ENCODE data around the gene ZFP2. TPM values are rescaled to one million over a fixed set of nuclear protein-coding genes. Genes with fewer than 3 reads are reported as not detected.

The ZFP2 gene
- total and polyA plus RNA-seq, 2 of the 13 experiments (the other 11 are each of a cell fraction or from before 2014, with no cell fraction given), result 0.27 to 0.42 TPM

DNA sequence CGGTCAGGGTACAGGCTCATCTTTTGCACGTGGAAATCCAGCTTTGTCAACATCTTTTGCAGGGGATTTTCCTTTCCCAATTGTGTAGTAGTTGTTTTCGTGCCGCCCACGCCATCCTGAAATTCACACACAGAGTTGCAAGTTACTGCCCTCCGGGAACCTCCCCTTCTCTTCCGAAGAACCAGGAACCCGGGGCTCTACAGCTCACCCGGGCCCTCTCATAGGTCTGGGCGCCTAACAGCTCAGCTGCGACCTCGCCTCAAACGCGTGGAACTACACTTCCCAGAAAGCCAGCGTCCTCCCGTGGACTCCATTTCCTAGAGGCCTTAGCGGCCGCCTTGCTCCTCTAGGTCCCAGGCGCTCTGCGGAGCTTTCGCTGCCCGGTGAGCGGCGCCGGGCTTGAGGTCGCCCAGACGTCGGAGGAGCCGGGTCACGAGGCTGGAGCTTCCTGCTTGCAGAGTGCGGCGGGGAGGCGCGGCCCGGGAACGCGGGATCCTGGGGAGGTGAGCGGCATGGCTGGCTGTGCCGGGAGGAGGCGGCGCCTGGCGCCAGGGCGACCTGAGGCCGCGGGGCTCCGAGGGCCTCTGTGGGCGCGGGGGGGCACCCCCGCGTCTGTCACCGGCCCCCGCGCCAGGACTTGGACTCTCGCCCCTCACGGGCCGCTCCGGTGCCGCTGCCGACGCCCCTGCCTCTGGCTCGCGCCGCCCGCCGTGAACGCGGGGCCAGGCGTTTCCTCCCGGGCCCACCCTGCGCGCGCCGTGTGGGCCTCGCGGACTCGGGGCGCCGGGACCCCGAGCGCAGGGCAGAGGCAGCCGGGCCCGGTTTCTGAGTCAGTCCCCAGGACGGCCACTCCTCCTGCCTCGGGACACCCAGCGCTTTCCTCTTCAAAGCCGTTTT lies 35.8 kb upstream of the ZFP2 start, which contains the start of gene ZNF354B (continued):
- no peak for TF ChIP-seq HNRNPH1 (optimal IDR thresholded peaks at IDR 0.05; ENCODE audit: low read depth, low read length)
- no peak for TF ChIP-seq ZBTB20 (CRISPR knock-in tag; IDR thresholded peaks at IDR 0.05; ENCODE audit: borderline replicate concordance, low read depth)
- TF ChIP-seq GTF3A (CRISPR knock-in tag; conservative IDR thresholded peaks at IDR 0.05), result no peak; the same call in 1 of the 2 replicates
- TF ChIP-seq, protein P1, sequence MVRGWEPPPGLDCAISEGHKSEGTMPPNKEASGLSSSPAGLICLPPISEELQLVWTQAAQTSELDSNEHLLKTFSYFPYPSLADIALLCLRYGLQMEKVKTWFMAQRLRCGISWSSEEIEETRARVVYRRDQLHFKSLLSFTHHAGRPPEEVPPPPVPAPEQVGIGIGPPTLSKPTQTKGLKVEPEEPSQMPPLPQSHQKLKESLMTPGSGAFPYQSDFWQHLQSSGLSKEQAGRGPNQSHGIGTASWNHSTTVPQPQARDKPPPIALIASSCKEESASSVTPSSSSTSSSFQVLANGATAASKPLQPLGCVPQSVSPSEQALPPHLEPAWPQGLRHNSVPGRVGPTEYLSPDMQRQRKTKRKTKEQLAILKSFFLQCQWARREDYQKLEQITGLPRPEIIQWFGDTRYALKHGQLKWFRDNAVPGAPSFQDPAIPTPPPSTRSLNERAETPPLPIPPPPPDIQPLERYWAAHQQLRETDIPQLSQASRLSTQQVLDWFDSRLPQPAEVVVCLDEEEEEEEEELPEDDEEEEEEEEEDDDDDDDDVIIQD (CRISPR knock-in tag; IDR thresholded peaks at IDR 0.05; ENCODE audit: low read depth), result peak; percentile 51; the same call in 1 of the 2 replicates
- TF ChIP-seq ARHGAP35 (CRISPR knock-in tag; IDR thresholded peaks at IDR 0.05; ENCODE audit: borderline replicate concordance), result peak; percentile 72; the same call in 1 of the 2 replicates
- TF ChIP-seq WIZ (CRISPR knock-in tag; IDR thresholded peaks at IDR 0.05), result no peak
- no peak for TF ChIP-seq SMYD3 (CRISPR knock-in tag; IDR thresholded peaks at IDR 0.05)
- TF ChIP-seq SOX6 (IDR thresholded peaks at IDR 0.05), result no peak
- peak; percentile 49; the same call in 1 of the 2 replicates for TF ChIP-seq SOX6 (CRISPR knock-in tag; IDR thresholded peaks at IDR 0.05)
- TF ChIP-seq MBD4 (IDR thresholded peaks at IDR 0.05; ENCODE audit: borderline replicate concordance, low read length), result no peak
- peak; percentile 64; the same call in 1 of the 2 replicates for TF ChIP-seq BRD4 (CRISPR knock-in tag; IDR thresholded peaks at IDR 0.05)
- peak; percentile 31; the same call in 1 of the 2 replicates for TF ChIP-seq BCL6 (CRISPR knock-in tag; IDR thresholded peaks at IDR 0.05)
- TF ChIP-seq TEAD2 (CRISPR knock-in tag; IDR thresholded peaks at IDR 0.05), result no peak
- TF ChIP-seq, protein P2, sequence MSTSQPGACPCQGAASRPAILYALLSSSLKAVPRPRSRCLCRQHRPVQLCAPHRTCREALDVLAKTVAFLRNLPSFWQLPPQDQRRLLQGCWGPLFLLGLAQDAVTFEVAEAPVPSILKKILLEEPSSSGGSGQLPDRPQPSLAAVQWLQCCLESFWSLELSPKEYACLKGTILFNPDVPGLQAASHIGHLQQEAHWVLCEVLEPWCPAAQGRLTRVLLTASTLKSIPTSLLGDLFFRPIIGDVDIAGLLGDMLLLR (CRISPR knock-in tag; IDR thresholded peaks at IDR 0.05), result peak; percentile 89
- TF ChIP-seq, protein P3, sequence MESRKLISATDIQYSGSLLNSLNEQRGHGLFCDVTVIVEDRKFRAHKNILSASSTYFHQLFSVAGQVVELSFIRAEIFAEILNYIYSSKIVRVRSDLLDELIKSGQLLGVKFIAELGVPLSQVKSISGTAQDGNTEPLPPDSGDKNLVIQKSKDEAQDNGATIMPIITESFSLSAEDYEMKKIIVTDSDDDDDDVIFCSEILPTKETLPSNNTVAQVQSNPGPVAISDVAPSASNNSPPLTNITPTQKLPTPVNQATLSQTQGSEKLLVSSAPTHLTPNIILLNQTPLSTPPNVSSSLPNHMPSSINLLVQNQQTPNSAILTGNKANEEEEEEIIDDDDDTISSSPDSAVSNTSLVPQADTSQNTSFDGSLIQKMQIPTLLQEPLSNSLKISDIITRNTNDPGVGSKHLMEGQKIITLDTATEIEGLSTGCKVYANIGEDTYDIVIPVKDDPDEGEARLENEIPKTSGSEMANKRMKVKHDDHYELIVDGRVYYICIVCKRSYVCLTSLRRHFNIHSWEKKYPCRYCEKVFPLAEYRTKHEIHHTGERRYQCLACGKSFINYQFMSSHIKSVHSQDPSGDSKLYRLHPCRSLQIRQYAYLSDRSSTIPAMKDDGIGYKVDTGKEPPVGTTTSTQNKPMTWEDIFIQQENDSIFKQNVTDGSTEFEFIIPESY (CRISPR knock-in tag; IDR thresholded peaks at IDR 0.05), result peak; percentile 44; the same call in 1 of the 2 replicates
- TF ChIP-seq, protein P4, sequence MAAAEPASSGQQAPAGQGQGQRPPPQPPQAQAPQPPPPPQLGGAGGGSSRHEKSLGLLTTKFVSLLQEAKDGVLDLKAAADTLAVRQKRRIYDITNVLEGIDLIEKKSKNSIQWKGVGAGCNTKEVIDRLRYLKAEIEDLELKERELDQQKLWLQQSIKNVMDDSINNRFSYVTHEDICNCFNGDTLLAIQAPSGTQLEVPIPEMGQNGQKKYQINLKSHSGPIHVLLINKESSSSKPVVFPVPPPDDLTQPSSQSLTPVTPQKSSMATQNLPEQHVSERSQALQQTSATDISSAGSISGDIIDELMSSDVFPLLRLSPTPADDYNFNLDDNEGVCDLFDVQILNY (CRISPR knock-in tag; conservative IDR thresholded peaks at IDR 0.05), result peak; percentile 66; the same call in 1 of the 2 replicates
- TF ChIP-seq, protein P5, sequence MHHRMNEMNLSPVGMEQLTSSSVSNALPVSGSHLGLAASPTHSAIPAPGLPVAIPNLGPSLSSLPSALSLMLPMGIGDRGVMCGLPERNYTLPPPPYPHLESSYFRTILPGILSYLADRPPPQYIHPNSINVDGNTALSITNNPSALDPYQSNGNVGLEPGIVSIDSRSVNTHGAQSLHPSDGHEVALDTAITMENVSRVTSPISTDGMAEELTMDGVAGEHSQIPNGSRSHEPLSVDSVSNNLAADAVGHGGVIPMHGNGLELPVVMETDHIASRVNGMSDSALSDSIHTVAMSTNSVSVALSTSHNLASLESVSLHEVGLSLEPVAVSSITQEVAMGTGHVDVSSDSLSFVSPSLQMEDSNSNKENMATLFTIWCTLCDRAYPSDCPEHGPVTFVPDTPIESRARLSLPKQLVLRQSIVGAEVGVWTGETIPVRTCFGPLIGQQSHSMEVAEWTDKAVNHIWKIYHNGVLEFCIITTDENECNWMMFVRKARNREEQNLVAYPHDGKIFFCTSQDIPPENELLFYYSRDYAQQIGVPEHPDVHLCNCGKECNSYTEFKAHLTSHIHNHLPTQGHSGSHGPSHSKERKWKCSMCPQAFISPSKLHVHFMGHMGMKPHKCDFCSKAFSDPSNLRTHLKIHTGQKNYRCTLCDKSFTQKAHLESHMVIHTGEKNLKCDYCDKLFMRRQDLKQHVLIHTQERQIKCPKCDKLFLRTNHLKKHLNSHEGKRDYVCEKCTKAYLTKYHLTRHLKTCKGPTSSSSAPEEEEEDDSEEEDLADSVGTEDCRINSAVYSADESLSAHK (CRISPR knock-in tag; IDR thresholded peaks at IDR 0.05; ENCODE audit: borderline replicate concordance), result no peak
- peak; percentile 71; the same call in 1 of the 2 replicates for TF ChIP-seq KDM5B (CRISPR knock-in tag; IDR thresholded peaks at IDR 0.05; ENCODE audit: borderline replicate concordance)
- no peak for TF ChIP-seq ZNF260 (CRISPR knock-in tag; IDR thresholded peaks at IDR 0.05; ENCODE audit: borderline replicate concordance, low read depth)
- TF ChIP-seq POLR2A (IDR thresholded peaks at IDR 0.05; ENCODE audit: insufficient read depth in 1 of 2, low read depth in 2 of 2, low read length in 2 of 2), result peak; percentile 63 to 79
- peak; percentile 40; the same call in 1 of the 2 replicates for TF ChIP-seq ZNF619 (CRISPR knock-in tag; IDR thresholded peaks at IDR 0.05)
- TF ChIP-seq ZIK1 (CRISPR knock-in tag; IDR thresholded peaks at IDR 0.05; ENCODE audit: borderline replicate concordance, low read depth), result no peak
